ENCODE data around the gene OTUB2.

GRCh38 chr14:93977790-93978581 is 48.2 kb upstream of the OTUB2 start:
- no peak for TF ChIP-seq POLR2AphosphoS5 (IDR thresholded peaks at IDR 0.05)
- no peak for TF ChIP-seq CTCF (IDR thresholded peaks at IDR 0.05)
- TF ChIP-seq POLR2A (IDR thresholded peaks at IDR 0.05), result no peak
